Forelimb muscle (tissue), 1 donor: ENCODE data around the gene CTXN1. TPM values are rescaled to one million over a fixed set of nuclear protein-coding genes. Genes with fewer than 3 reads are reported as not detected.

ENCODE experiments used
- DNase-seq: peaks from one replicate; pipeline ENCODE4 v3.0.0-alpha.2; 2013; ENCODE audit warnings: low read depth
- polyA plus RNA-seq: library from polyadenylated mRNA; unstranded; fragments of 120-200 nt; gene quantifications from one replicate; pipeline ENCODE4 v1.2.1, GENCODE V29; 2013; ENCODE audit not compliant: insufficient read length

The CTXN1 gene
- polyA plus RNA-seq, 1 donor: 2.0 TPM

DNA sequence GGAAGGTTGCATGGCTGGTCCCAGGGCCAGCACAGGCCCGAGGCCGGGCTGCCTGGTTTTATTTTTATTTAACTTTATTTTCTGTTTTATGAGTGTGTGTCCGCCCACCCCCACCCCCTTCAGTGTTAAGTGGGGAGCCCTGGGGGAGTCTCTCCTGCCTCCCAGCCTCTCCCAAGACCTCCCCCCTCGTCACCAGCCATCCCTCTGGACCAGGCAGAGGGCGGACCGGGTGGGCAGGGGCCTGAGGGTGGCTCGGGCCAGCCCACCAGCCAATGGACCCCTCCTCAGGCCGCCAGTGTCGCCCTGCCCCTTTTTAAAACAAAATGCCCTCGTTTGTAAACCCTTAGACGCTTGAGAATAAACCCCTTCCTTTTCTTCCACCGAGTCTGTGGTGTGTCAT, 11.8 kb downstream of the CTXN1 start:
- DNase-seq: no peak

DNA sequence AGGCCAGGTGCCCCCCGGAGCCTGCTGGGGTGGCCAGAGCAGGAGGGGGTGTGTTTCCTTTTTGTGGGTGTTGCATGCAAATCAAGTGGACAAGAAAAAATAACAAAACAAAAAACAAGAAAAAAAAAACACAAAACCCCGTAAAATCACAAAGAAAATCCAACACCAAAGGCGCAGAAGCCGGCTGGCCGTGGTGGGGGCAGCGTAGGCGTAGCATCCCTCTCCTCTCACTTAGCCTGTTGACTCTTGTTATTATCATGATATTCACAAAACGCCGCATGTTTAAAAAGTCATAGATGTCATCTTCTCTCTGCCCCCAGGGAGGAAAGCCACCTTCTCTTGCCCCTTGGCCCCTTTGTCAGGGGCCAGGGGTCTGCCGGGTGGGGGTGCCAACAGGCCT, 12.3 kb downstream of the CTXN1 start:
- no peak for DNase-seq

GRCh38 chr19:7912697-7913564, 13.0 kb downstream of the CTXN1 start:
- DNase-seq: no peak

DNA sequence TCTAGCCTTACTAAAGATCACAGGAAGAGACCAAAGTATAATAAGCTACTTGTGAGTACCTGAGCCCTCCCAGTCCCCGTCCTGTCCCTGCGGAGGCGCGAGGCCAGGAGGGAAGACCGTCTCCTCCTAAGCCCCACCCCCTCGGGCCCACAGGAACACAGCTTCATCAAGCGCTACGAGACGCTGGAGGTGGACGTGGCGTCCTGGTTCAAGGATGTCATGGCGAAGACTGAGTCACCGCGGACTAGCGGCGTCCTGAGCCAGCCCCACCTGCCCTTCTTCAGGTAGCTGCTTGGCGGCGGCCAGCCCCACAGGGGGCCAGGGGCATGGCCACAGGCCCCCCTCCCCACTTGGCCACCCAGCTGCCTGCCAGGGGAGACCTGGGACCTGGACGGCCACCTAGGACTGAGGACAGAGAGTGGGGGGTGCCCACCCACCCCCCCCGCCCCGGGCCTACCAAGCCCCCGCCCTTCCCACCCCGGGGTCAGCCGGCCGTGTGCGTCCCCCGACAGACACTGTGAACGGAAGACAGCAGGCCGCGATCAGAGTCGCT, 13.7 kb downstream of the CTXN1 start:
- DNase-seq: no peak

DNA sequence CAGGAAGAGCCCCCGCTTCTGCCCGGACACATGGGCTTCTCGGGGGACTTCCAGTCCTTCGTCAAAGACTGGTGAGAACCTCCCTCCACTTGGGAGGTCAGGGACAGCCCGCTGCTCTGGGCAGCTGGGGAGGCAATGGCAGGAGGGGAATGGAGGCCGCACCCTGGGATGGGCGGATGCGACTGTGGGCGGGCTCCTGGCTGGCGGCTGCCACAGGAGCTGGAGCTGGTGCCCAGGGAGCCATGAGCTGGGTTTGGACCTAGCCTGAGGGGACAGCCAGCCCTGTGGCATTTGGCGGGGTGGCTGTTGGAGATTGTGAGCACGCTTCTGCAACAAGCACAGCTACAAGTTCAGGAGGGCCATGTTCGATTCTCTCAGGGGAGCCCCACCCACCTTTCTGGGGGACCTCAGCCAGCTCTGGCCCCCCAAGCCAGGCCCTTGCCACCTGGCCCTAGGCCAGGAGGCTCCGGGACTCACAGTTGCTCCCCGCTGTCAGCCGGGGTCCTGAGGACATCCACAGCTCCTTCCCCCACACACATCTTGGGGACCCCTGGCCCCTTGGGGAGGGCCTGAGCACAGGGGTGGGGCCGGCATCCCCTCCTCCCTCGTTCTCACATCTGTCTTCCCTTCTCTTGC, 14.3 kb downstream of the CTXN1 start:
- no peak for DNase-seq

DNA sequence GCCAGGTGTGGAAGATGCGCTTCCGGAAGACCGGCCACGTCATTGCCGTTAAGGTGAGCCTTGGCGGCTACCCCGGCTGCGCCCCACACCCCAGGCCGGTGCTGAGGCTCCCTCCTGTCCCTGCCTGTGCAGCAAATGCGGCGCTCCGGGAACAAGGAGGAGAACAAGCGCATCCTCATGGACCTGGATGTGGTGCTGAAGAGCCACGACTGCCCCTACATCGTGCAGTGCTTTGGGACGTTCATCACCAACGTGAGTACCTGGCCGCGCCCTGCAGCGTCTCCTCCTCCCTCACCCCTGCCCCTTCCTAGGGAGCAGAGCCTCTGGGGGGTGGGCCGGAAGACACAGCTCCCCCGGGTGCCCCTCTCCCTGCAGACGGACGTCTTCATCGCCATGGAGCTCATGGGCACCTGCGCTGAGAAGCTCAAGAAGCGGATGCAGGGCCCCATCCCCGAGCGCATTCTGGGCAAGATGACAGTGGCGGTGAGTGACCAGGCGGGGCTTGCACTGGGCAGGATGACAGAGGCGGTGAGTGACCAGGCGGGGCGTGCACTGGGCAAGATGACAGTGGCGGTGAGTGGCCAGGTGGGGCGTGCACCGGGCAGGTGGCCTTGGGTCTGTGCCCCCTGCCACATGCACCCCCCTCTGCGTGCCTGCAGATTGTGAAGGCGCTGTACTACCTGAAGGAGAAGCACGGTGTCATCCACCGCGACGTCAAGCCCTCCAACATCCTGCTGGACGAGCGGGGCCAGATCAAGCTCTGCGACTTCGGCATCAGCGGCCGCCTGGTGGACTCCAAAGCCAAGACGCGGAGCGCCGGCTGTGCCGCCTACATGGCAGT, 15.4 kb downstream of the CTXN1 start:
- DNase-seq: no peak

DNA sequence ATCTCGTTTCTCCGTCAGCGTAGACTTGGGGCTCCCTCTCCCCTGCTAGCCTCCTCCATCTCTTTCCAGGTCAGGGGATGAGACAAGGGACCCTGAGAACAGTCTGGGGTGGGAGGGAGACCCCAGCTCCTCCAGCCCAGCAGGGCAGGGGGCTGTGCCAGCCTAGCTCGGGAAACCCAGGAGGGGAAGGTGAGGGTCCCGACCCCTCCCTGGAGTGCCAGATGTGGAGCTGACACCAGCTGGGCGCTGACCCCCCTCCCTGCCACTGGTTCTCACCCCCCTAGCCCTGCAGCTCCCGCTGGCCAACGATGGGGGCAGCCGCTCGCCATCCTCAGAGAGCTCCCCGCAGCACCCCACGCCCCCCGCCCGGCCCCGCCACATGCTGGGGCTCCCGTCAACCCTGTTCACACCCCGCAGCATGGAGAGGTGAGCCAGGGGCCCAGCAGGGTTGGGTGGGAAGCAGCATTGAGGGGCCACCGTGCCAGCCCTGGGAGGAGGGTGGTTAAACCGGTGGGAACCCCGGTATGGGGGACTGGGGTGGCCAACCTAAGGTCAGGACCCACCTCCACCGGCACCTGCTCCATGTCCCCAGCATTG, 16.4 kb downstream of the CTXN1 start:
- no peak for DNase-seq

GRCh38 chr19:7908742-7909461, 17.0 kb downstream of the CTXN1 start:
- DNase-seq: no peak

GRCh38 chr19:7908078-7908699, 17.7 kb downstream of the CTXN1 start:
- no peak for DNase-seq

DNA sequence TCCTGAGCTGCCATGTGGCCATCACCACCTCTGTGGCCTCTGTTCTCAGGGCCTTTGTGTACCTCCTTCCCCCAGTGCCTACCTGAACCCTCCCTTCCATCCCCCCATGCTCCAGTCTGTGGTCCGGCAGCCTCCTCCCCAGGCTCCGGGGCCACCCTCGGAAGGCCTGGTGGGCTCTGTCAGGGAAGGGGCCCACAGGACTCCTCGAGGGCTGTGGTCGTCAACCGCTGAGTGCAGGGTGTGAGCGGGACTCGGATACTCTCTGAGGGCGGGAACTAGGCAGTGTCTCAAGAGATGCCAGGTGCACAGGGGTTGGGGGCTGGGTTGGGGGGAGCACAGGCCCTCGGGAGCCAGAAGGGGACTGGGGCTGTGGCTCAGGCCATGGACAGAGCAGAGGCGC, 18.4 kb downstream of the CTXN1 start:
- DNase-seq: no peak

DNA sequence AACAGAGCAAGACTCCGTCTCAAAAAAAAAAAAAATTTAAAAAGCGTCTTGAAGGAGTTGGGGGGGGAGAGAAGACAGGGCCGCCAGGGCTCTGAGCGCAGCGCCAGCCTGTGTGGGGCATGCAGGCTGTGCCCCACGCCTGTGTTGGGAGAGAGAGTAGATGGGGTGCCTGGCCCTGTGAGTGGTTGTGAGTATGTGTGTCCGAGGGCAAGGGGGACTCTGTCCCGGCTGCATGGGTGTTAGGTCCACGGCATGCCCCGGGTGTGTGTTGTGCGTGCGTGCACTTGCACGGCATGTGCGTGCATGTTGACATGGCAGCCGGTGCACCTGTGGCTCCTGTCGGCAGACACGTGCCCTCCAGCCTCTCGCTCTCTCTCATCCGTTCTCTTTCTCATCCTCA, 18.8 kb downstream of the CTXN1 start:
- DNase-seq: no peak

DNA sequence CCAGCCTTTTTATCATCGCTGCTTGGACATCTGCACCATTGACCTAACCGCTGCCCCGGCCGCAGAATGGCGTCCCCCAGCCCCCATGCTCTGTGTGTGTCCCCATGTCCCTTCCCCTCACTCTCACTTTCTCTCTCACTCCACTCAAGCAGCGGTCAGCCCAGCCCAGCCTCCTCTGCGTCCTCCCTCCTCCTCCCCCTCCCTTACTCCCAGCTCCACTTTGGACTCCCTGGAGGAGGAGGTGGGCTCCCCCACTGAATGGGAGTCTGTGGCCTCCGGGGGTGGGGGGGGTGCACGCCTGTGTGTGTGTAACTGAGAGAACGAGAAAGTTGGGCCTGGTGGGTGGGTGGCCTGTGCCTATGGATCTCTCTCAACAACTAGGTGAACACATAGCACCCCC, 20.1 kb downstream of the CTXN1 start:
- DNase-seq: no peak

GRCh38 chr19:7905268-7905667, 20.7 kb downstream of the CTXN1 start:
- DNase-seq: no peak

- DNase-seq: no peak
Observed at GRCh38 chr19:7904074-7905020, 21.6 kb downstream of the CTXN1 start.

DNA sequence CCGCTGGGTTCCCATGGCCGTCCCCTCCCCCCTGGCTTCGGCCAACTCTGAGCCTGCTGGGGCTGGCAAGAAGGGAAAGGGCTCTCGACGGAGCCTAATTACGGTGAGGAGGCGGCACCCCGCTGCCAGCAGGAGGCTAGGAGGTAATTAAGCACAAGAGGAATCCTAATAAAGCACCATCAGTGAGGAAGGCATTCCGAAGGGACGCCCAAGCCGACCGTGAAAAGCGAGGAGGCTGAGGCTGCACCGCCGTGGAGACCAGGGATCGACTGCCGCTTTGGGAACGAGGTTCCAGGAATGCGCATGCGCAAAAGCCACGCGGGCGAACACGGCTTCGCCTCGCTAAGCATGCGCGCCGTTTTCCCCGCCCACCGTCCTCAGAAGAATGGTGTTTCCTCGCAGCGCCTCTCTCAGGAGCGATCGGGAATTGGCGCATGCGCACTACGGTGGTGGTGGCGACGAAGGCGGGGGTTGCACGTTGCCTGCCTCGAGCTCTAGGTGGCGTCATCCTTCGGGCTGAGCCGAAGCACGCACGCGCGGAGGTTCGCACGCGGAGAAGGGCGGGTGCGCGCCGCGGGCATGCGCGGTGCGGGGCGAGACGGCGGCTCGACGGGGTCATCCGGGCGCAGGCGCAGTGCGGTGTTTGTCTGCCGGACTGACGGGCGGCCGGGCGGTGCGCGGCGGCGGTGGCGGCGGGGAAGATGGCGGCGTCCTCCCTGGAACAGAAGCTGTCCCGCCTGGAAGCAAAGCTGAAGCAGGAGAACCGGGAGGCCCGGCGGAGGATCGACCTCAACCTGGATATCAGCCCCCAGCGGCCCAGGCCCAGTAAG, 22.5 kb downstream of the CTXN1 start, which contains the start of gene MAP2K7:
MAP2K7 (plus strand) TSS at position 634 of the 830 bp plus-strand sequence; CDS start at position 702, 68 bp downstream.
- peak; percentile 99 for DNase-seq

DNA sequence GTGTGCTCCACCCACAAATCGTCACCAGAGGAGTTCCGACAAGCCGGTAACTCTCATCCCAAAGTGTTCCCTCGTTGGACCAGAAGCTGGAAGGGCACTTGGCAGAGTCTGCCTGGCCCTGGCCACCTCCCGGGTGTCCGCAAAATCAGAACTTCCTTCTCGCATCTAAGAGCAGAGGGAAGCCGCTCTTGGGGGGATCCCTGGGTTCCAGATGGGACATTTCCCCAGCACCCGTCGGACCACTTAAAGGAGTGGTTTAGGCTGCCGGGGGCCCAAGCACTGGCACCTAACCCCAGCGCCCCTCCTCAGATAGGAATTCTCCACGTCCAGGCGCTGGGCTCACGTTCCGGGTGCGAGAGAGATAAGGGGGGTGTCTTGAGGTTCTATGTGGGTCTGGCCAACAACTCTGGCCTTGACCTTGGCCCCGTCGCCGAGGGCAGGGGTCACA, 23.1 kb downstream of the CTXN1 start:
- no peak for DNase-seq

DNA sequence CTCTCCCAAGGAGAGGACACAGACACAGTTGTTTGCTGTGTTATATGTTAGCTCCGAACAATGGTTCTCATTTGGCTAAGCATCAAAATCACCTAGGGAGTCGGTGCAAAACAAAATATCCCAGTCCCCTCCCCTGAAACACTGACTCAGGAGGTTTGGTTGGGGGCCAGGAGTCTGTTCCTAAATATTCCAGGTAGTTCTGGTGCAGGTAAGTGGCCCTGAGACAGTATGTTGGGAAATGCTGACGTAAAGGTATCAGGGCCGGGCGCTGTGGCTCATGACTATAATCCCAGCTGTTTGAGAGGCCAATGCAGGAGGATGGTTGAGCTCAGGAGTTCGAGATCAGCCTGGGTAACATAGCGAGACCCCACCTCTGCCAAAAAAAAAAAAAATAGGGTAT, 24.6 kb downstream of the CTXN1 start:
- DNase-seq: no peak

GRCh38 chr19:7900931-7901330, 25.0 kb downstream of the CTXN1 start:
- DNase-seq: no peak
